ENCODE data around the gene DKK2. TPM values are rescaled to one million over a fixed set of nuclear protein-coding genes. Genes with fewer than 3 reads are reported as not detected.

DKK2 gene
- total RNA-seq, 1 donor from 2014 or later = not detected

GRCh38 chr4:107008115-107008514, 28.0 kb downstream of the DKK2 start:
- Mint-ChIP-seq H3K9me3 (ENCODE audit: unreplicated experiment) (no peaks in the 10 kb centered on the region), H3K27ac (ENCODE audit: unreplicated experiment) (no peak overlapping the region), H3K27me3 (ENCODE audit: unreplicated experiment) (peaks cover 1% of the 10 kb centered on the region)

DNA sequence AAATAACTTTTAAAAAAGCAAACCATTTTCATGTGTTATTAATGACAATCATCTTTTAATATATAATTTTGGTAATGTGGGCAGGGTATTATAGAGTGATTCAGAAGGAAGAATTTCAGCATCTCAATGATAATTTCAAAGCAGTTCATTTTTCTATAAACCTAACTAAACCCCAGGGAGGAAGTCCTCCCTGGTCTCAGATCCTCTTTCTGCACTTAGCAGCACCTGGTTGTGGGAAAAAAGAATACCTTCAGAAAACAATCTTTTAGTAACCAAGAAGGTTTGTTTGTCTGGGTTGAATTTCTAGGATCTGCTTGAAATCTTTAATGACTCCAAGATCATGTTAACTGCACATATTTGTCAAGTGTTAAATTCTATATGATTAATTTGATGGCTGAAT, 29.9 kb downstream of the DKK2 start:
- no peaks in the 10 kb centered on the region for H3K4me1 Mint-ChIP-seq (ENCODE audit: low read depth, unreplicated experiment)

More at GRCh38 chr4:107008115-107008514, 28.0 kb downstream of the DKK2 start:
- H3K4me3 Mint-ChIP-seq (ENCODE audit: unreplicated experiment) = no peak overlapping the region
- no peaks in the 10 kb centered on the region for H3K36me3 Mint-ChIP-seq (ENCODE audit: unreplicated experiment)
- no peaks in the 10 kb centered on the region for H3K4me1 Mint-ChIP-seq (ENCODE audit: low read depth, unreplicated experiment)
- TF ChIP-seq CTCF (IDR thresholded peaks at IDR 0.05; ENCODE audit: partially characterized antibody, unreplicated experiment) = no peak
- no peak for DNase-seq

DNA sequence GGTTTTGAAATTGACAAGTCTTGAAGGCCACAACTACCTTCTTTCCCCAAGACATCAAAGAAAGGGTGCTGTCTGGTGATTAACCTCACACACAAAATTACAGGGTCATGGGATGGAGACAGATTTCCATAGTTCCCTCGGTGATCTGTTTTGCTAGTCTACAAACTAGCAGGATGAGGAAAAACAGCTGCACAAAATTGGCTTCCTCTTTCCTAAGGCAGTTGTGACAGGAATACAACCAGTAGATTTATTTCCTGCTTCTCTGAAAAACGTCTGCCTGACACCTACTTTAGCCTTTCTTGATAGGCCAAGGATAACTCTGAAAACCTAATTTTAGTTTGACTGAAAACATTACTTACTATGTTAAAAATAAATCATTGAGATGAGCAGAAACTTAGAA, 39.6 kb downstream of the DKK2 start:
- H3K27me3 Mint-ChIP-seq (ENCODE audit: unreplicated experiment) = no peaks in the 10 kb centered on the region
- no peaks in the 10 kb centered on the region for H3K4me1 Mint-ChIP-seq (ENCODE audit: low read depth, unreplicated experiment)
- no peaks in the 10 kb centered on the region for H3K36me3 Mint-ChIP-seq (ENCODE audit: unreplicated experiment)
- H3K27ac Mint-ChIP-seq (ENCODE audit: unreplicated experiment) = no peak overlapping the region
- no peaks in the 10 kb centered on the region for H3K9me3 Mint-ChIP-seq (ENCODE audit: unreplicated experiment)
- H3K4me3 Mint-ChIP-seq (ENCODE audit: unreplicated experiment) = no peak overlapping the region
- no peak for TF ChIP-seq CTCF (IDR thresholded peaks at IDR 0.05; ENCODE audit: partially characterized antibody, unreplicated experiment)
- no peak for DNase-seq

More for the DNA sequence above, 29.9 kb downstream of the DKK2 start:
- H3K27ac Mint-ChIP-seq (ENCODE audit: unreplicated experiment) = no peak overlapping the region
- no peaks in the 10 kb centered on the region for H3K9me3 Mint-ChIP-seq (ENCODE audit: unreplicated experiment)
- H3K27me3 Mint-ChIP-seq (ENCODE audit: unreplicated experiment) = peaks cover 1% of the 10 kb centered on the region
- TF ChIP-seq CTCF (IDR thresholded peaks at IDR 0.05; ENCODE audit: partially characterized antibody, unreplicated experiment) = no peak
- H3K4me3 Mint-ChIP-seq (ENCODE audit: unreplicated experiment) = no peak overlapping the region
- DNase-seq = no peak
- no peaks in the 10 kb centered on the region for H3K36me3 Mint-ChIP-seq (ENCODE audit: unreplicated experiment)

- Mint-ChIP-seq H3K36me3 (ENCODE audit: unreplicated experiment) (no peaks in the 10 kb centered on the region), H3K4me1 (ENCODE audit: low read depth, unreplicated experiment) (no peaks in the 10 kb centered on the region), H3K9me3 (ENCODE audit: unreplicated experiment) (no peaks in the 10 kb centered on the region), H3K27ac (ENCODE audit: unreplicated experiment) (no peak overlapping the region), H3K4me3 (ENCODE audit: unreplicated experiment) (no peak overlapping the region), H3K27me3 (ENCODE audit: unreplicated experiment) (no peaks in the 10 kb centered on the region)
- no peak for TF ChIP-seq CTCF (IDR thresholded peaks at IDR 0.05; ENCODE audit: partially characterized antibody, unreplicated experiment)
- DNase-seq = no peak
Observed at GRCh38 chr4:106993827-106994226, 42.3 kb downstream of the DKK2 start.

GRCh38 chr4:106987311-106987710, 48.8 kb downstream of the DKK2 start:
- TF ChIP-seq CTCF (IDR thresholded peaks at IDR 0.05; ENCODE audit: partially characterized antibody, unreplicated experiment) = no peak
- Mint-ChIP-seq H3K27ac (ENCODE audit: unreplicated experiment) (no peak overlapping the region), H3K36me3 (ENCODE audit: unreplicated experiment) (no peaks in the 10 kb centered on the region), H3K27me3 (ENCODE audit: unreplicated experiment) (no peaks in the 10 kb centered on the region), H3K4me1 (ENCODE audit: low read depth, unreplicated experiment) (no peaks in the 10 kb centered on the region), H3K4me3 (ENCODE audit: unreplicated experiment) (no peak overlapping the region), H3K9me3 (ENCODE audit: unreplicated experiment) (no peaks in the 10 kb centered on the region)
- DNase-seq = no peak

All from glutamatergic neuron (in vitro differentiated cells).